ENCODE data around the gene SLC4A2.

SLC4A2 gene

GRCh38 chr7:151110941-151111645 is 51.7 kb downstream of the SLC4A2 start:
- Histone ChIP-seq H3K4me3 (ENCODE audit: low read depth, low read length) (no peak overlapping the region), H3K27me3 (ENCODE audit: insufficient read depth, low read depth, severe bottlenecking) (no peaks in the 10 kb centered on the region), H3K9me3 (ENCODE audit: severe bottlenecking) (no peaks in the 10 kb centered on the region), H3K36me3 (peaks cover 18% of the 10 kb centered on the region), H3K27ac (no peak overlapping the region)
- peak; percentile 72 for DNase-seq
- TF ChIP-seq, protein P1, sequence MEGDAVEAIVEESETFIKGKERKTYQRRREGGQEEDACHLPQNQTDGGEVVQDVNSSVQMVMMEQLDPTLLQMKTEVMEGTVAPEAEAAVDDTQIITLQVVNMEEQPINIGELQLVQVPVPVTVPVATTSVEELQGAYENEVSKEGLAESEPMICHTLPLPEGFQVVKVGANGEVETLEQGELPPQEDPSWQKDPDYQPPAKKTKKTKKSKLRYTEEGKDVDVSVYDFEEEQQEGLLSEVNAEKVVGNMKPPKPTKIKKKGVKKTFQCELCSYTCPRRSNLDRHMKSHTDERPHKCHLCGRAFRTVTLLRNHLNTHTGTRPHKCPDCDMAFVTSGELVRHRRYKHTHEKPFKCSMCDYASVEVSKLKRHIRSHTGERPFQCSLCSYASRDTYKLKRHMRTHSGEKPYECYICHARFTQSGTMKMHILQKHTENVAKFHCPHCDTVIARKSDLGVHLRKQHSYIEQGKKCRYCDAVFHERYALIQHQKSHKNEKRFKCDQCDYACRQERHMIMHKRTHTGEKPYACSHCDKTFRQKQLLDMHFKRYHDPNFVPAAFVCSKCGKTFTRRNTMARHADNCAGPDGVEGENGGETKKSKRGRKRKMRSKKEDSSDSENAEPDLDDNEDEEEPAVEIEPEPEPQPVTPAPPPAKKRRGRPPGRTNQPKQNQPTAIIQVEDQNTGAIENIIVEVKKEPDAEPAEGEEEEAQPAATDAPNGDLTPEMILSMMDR (IDR thresholded peaks at IDR 0.05; ENCODE audit: low read depth, low read length), result peak; percentile 93

DNA sequence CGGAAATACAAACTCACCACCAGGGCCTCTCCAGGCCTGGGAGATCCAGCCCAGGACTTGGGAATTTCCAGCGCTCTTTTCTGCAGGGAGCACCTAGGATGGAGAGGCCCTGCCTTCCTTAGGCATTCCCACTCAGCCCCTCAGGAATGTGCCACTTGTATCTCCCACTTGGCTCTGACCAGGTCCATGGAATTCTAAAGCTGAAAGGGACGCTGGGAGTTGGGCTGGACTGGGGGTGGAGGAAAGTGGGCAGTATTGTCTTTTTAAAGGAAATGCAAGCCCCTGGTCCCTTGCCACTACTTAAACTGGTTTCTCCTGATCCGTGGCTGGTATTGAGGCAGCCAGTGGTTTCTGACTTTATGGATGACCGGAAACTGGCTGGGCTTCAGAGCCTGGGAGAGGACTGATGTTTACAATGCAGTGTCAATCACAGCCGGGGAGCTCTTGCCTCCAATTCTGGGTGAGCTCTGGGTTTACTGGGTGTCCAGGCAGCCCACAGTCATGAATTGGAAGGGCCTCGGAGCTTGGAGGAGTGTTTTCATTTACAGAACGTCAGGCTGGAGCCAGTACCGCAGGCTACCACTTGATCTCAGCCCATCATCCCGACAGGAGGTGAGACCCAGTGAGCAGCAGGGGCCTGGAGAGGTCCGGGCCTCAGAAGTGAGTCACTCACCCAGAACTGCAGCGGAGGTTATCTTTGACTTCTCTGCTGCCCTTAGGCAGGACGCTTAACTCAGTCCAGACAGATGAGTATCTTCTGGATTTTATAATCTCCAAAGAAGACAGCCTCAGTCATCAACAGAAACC is 54.2 kb downstream of the SLC4A2 start:
- H3K4me3 ChIP-seq (ENCODE audit: low read depth, low read length), result no peak overlapping the region
- no peaks in the 10 kb centered on the region for H3K27me3 ChIP-seq (ENCODE audit: insufficient read depth, low read depth, severe bottlenecking)
- DNase-seq, result no peak
- no peak overlapping the region for H3K27ac ChIP-seq
- H3K36me3 ChIP-seq, result peaks cover 34% of the 10 kb centered on the region
- TF ChIP-seq, protein P1 (IDR thresholded peaks at IDR 0.05; ENCODE audit: low read depth, low read length), result no peak
- no peaks in the 10 kb centered on the region for H3K9me3 ChIP-seq (ENCODE audit: severe bottlenecking)

DNA sequence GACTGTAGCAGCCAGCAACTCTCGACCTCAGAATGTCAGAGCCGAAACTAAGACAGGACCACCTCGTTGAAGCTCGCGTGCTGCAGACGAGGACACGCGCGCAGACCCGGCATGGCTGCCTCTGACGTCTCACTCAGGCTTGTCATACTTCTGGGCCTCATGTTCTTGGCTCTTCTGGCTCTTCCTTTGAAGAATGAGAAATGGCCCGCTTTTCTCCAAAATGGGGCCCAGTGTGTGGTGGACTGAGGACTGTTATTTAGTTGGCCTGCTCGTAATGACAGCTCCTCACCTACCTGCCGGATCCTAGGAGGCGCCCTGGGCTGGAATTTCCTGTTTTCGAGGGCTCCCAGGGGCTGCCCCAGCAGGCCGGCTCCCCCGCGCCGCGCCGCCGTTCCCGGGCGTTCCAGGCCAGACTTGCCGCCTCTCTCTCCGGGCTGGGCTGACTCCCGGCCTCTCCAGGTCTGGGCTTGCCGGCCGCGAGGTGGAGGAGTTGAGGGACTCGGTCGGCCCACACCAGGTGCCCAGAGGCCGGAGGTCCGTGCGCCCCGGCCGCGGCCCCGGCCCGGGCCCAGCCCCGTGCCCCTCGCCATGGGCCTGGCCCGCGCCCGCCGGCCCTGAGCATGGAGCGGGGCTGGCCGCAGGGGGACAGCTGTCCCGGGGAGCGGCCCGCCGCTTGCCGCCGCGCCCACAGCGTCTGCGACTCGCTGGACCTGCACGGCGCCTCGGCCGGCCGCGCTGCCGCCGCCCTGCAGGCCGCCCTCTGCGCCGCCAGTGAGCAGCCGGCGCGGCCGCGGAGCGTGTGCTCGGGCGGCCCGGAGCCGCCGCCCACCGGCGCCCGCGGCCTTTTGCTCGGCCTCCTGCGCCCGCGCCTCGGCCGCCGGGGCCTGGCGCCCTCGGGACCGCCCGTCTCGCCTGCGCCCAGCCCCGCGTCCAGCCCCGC is 55.0 kb downstream of the SLC4A2 start:
- TF ChIP-seq, protein P1 (IDR thresholded peaks at IDR 0.05; ENCODE audit: low read depth, low read length), result no peak

GRCh38 chr7:151115121-151115835 is 55.9 kb downstream of the SLC4A2 start:
- H3K27ac ChIP-seq, result no peak overlapping the region
- no peaks in the 10 kb centered on the region for H3K9me3 ChIP-seq (ENCODE audit: severe bottlenecking)
- H3K4me3 ChIP-seq (ENCODE audit: low read depth, low read length), result no peak overlapping the region
- DNase-seq, result no peak
- no peaks in the 10 kb centered on the region for H3K27me3 ChIP-seq (ENCODE audit: insufficient read depth, low read depth, severe bottlenecking)
- TF ChIP-seq, protein P1 (IDR thresholded peaks at IDR 0.05; ENCODE audit: low read depth, low read length), result no peak
- H3K36me3 ChIP-seq, result peaks cover 51% of the 10 kb centered on the region

More for the DNA sequence above, 55.0 kb downstream of the SLC4A2 start:
- Histone ChIP-seq H3K27ac (no peak overlapping the region), H3K27me3 (ENCODE audit: insufficient read depth, low read depth, severe bottlenecking) (no peaks in the 10 kb centered on the region), H3K36me3 (peaks cover 43% of the 10 kb centered on the region), H3K9me3 (ENCODE audit: severe bottlenecking) (no peaks in the 10 kb centered on the region), H3K4me3 (ENCODE audit: low read depth, low read length) (no peak overlapping the region)
- DNase-seq, result no peak

DNA sequence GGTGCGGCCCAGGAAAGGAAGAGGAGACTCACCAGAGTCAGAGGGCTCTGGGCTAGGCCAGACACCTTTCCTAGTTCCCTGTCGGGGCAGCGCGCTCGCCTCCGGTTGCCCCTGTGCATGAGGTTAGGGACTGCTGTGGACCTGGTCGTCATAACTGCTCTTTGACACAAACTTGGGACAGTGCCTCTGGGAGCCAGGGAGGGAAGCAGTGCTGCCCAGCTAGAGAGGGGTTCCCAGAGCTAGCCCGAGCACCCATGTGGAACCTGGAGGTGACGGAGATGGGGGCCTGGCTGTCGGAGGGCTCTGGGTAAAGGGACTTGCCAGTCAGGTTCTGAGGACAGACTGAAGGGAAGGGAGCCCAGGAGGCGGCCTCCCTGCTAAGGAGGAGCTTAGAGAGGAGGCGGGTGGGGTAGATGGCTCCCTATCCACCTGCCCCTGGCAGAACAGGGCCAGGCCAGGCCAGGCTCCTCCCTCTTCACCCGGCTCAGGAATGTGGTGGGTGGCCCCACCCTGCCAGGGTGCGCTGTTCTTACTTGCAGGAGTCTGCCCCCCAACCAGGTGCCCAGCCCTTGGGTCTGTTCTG is 56.5 kb downstream of the SLC4A2 start:
- Histone ChIP-seq H3K4me3 (ENCODE audit: low read depth, low read length) (no peak overlapping the region), H3K27ac (no peak overlapping the region), H3K36me3 (peaks cover 58% of the 10 kb centered on the region), H3K9me3 (ENCODE audit: severe bottlenecking) (no peaks in the 10 kb centered on the region), H3K27me3 (ENCODE audit: insufficient read depth, low read depth, severe bottlenecking) (no peaks in the 10 kb centered on the region)
- no peak for DNase-seq
- TF ChIP-seq, protein P1 (IDR thresholded peaks at IDR 0.05; ENCODE audit: low read depth, low read length), result no peak
